Measurements from ENCODE around the gene ANKRD52. TPM values are rescaled to one million over a fixed set of nuclear protein-coding genes. Genes with fewer than 3 reads are reported as not detected.

The ANKRD52 gene
- total and polyA plus RNA-seq, 9 of the 15 experiments (the other 6 are each of a cell fraction or from before 2014, with no cell fraction given) = 0.52 to 46.8 (median 7.9) TPM

- TF ChIP-seq RERE (CRISPR knock-in tag; IDR thresholded peaks at IDR 0.05; ENCODE audit: borderline replicate concordance) (no peak), CREM (IDR thresholded peaks at IDR 0.05; ENCODE audit: low read depth) (peak; percentile 89), FOXP4 (CRISPR knock-in tag; IDR thresholded peaks at IDR 0.05; ENCODE audit: borderline replicate concordance) (no peak), RBM39 (optimal IDR thresholded peaks at IDR 0.05; ENCODE audit: low read depth, low read length) (no peak), ZBTB8A (IDR thresholded peaks at IDR 0.05; ENCODE audit: partially characterized antibody) (no peak), PHF8 (IDR thresholded peaks at IDR 0.05; ENCODE audit: borderline replicate concordance, low read length) (peak; percentile 93; the same call in 1 of the 2 replicates), ETS2 (tag; IDR thresholded peaks at IDR 0.05; ENCODE audit: borderline replicate concordance, poor library complexity, severe bottlenecking) (no peak), HDAC6 (IDR thresholded peaks at IDR 0.05; ENCODE audit: low read depth, low read length) (no peak), ZNF398 (CRISPR knock-in tag; IDR thresholded peaks at IDR 0.05) (no peak), SIN3B (IDR thresholded peaks at IDR 0.05; ENCODE audit: low read depth) (peak; percentile 56), BRD4 (IDR thresholded peaks at IDR 0.05) (no peak), ZNF175 (CRISPR knock-in tag; IDR thresholded peaks at IDR 0.05; ENCODE audit: low read depth) (no peak), MCM5 (IDR thresholded peaks at IDR 0.05; ENCODE audit: low read depth) (no peak)
Measured at GRCh38 chr12:56266693-56267442, 8.7 kb upstream of the ANKRD52 start, which contains the start of gene COQ10A (continued).

All from K562 (cell line).